Caco-2 (cell line): ENCODE data around the gene RPL19. TPM values are rescaled to one million over a fixed set of nuclear protein-coding genes. Genes with fewer than 3 reads are reported as not detected.

ENCODE experiments used
- BruUV-seq: library from RNA; stranded (reverse); fragments of 400-500 nt; replicated peaks from 2 replicates; lab custom pipeline; 2021; lab: Mats Ljungman, UMichigan
- CTCF ChIA-PET: fragments of 300-600 bp; sonication (Branson Sonifier 250); formaldehyde crosslinking; loops from one replicate; lab custom pipeline; 2022; ENCODE audit warnings: antibody characterized with exemption; lab: Charles Lee
- POLR2A ChIA-PET: fragments of 300-600 bp; sonication (Branson Sonifier 250); formaldehyde crosslinking; loops from one replicate; lab custom pipeline; 2022; ENCODE audit warnings: antibody characterized with exemption; lab: Charles Lee
- DNase-seq, 2 experiments: peaks; one replicate each; pipeline versions ENCODE4 v3.0.0 to v3.0.0-alpha.2; 2020 to 2022
- H3K27me3 ChIP-seq: replicated peaks from 2 replicates; pipeline ENCODE4 v1.6.0; 2011; ENCODE audit warnings: low read length; ENCODE audit not compliant: control insufficient read depth, insufficient read depth
- H3K36me3 ChIP-seq: 2 replicates; pipeline ENCODE4 v1.5.1; 2011; ENCODE audit warnings: low read length; ENCODE audit not compliant: control insufficient read depth, insufficient read depth
- H3K4me1 ChIP-seq: fragments of 250-450 bp; sonication (Bioruptor Pico); 2 replicates; pipeline ENCODE4 v1.5.1; 2020; ENCODE audit warnings: mild to moderate bottlenecking
- H3K4me3 ChIP-seq: 2 replicates; pipeline ENCODE4 v1.5.1; 2011; ENCODE audit warnings: low read depth, mild to moderate bottlenecking, control low read depth, low read length
- H3K9me3 ChIP-seq: fragments of 250-450 bp; sonication (Bioruptor Pico); 2 replicates; pipeline ENCODE4 v1.5.1; 2020; ENCODE audit warnings: mild to moderate bottlenecking, moderate library complexity
- H3K27ac Mint-ChIP-seq: one replicate; pipeline ENCODE4 v1.8.0; 2022; ENCODE audit warnings: mixed read lengths; ENCODE audit not compliant: unreplicated experiment
- H3K27me3 Mint-ChIP-seq: one replicate; pipeline ENCODE4 v1.8.0; 2022; ENCODE audit warnings: mixed read lengths; ENCODE audit not compliant: insufficient read depth, unreplicated experiment
- H3K36me3 Mint-ChIP-seq: one replicate; pipeline ENCODE4 v1.8.0; 2022; ENCODE audit warnings: mild to moderate bottlenecking, mixed read lengths; ENCODE audit not compliant: insufficient read depth, unreplicated experiment
- H3K4me1 Mint-ChIP-seq: one replicate; pipeline ENCODE4 v1.8.0; 2022; ENCODE audit warnings: low read depth, mixed read lengths; ENCODE audit not compliant: unreplicated experiment
- H3K4me3 Mint-ChIP-seq: one replicate; pipeline ENCODE4 v1.8.0; 2022; ENCODE audit warnings: mild to moderate bottlenecking, moderate library complexity, mixed read lengths; ENCODE audit not compliant: unreplicated experiment
- H3K9me3 Mint-ChIP-seq: one replicate; pipeline ENCODE4 v1.8.0; 2022; ENCODE audit warnings: mixed read lengths; ENCODE audit not compliant: unreplicated experiment
- CTCF ChIP-seq, 2 experiments: fragments of 200-600 bp in 1 of 2; IDR thresholded peaks; 1 replicate in 1 of 2; 2 replicates in 1 of 2; pipeline versions ENCODE4 v1.5.1 to v1.8.0; 2011 to 2022; ENCODE audit warnings: antibody characterized with exemption in 1 of 2, control low read depth in 1 of 2, inconsistent platforms in 1 of 2, low read depth in 1 of 2, low read length in 1 of 2, mild to moderate bottlenecking in 1 of 2, moderate library complexity in 1 of 2; ENCODE audit not compliant: insufficient read depth in 1 of 2, severe bottlenecking in 1 of 2, unreplicated experiment in 1 of 2
- intact Hi-C: fragments of 100-400 bp; cut with micrococcal nuclease; formaldehyde crosslinking; loops from one replicate; pipeline ENCODE4 v1.10.0; 2022; ENCODE audit not compliant: unreplicated experiment
- total RNA-seq: library from RNA; stranded (reverse); gene quantifications from 2 replicates; pipeline ENCODE4 v1.2.3, GENCODE V29; 2022

Gene RPL19
- total RNA-seq, 1 experiment from 2014 or later, result 1,825 TPM

GRCh38 chr17:39237586-39237985 lies 37.5 kb downstream of the RPL19 start:
- intact Hi-C loops, result no loop called here

GRCh38 chr17:39238311-39238972 lies 38.4 kb downstream of the RPL19 start:
- DNase-seq, result no peak
- Histone ChIP-seq H3K9me3 (no peaks in the 10 kb centered on the region), H3K4me1 (no peaks in the 10 kb centered on the region), H3K4me3 (no peak overlapping the region), H3K36me3 (no peaks in the 10 kb centered on the region), H3K27me3 (no peaks in the 10 kb centered on the region)
- no peak for TF ChIP-seq CTCF (IDR thresholded peaks at IDR 0.05; ENCODE audit: insufficient read depth in 1 of 2, low read depth in 1 of 2, low read length in 1 of 2, severe bottlenecking in 1 of 2, unreplicated experiment in 1 of 2)
- intact Hi-C loops, result no loop called here
- BruUV-seq, result no TSS peak
- no peaks in the 10 kb centered on the region for H3K4me1 Mint-ChIP-seq
- H3K27ac Mint-ChIP-seq, result no peak overlapping the region
- CTCF ChIA-PET, result interaction anchor here (0.7 to 1.2 kb wide), 5 partner anchors 13 to 74 kb away, joined by 4 to 8 read pairs (median 6); partner anchors contain the start of genes RPL19 and STAC2
- H3K4me3 Mint-ChIP-seq, result no peak overlapping the region
- POLR2A ChIA-PET, result no interaction called here
- H3K27me3 Mint-ChIP-seq, result no peaks in the 10 kb centered on the region
- no peaks in the 10 kb centered on the region for H3K9me3 Mint-ChIP-seq
- H3K36me3 Mint-ChIP-seq, result no peaks in the 10 kb centered on the region

More at GRCh38 chr17:39237586-39237985, 37.5 kb downstream of the RPL19 start:
- TF ChIP-seq CTCF (IDR thresholded peaks at IDR 0.05; ENCODE audit: insufficient read depth in 1 of 2, low read depth in 1 of 2, low read length in 1 of 2, severe bottlenecking in 1 of 2, unreplicated experiment in 1 of 2), result no peak
- Mint-ChIP-seq H3K4me1 (no peaks in the 10 kb centered on the region), H3K36me3 (no peaks in the 10 kb centered on the region), H3K27me3 (no peaks in the 10 kb centered on the region), H3K27ac (no peak overlapping the region), H3K9me3 (no peaks in the 10 kb centered on the region), H3K4me3 (no peak overlapping the region)
- no peaks in the 10 kb centered on the region for H3K27me3 ChIP-seq
- no peak for DNase-seq
- no peaks in the 10 kb centered on the region for H3K36me3 ChIP-seq
- no peak overlapping the region for H3K4me3 ChIP-seq
- ChIA-PET CTCF (interaction anchor here (1.0 to 1.3 kb wide), 6 partner anchors 12 to 73 kb away, joined by 3 to 8 read pairs (median 4); partner anchors contain the start of gene STAC2), POLR2A (no interaction called here)
- no peaks in the 10 kb centered on the region for H3K9me3 ChIP-seq
- H3K4me1 ChIP-seq, result no peaks in the 10 kb centered on the region
- BruUV-seq, result no TSS peak

- peak; percentile 75 to 90 for TF ChIP-seq CTCF (IDR thresholded peaks at IDR 0.05; ENCODE audit: insufficient read depth in 1 of 2, low read depth in 1 of 2, low read length in 1 of 2, severe bottlenecking in 1 of 2, unreplicated experiment in 1 of 2)
- no peaks in the 10 kb centered on the region for H3K27me3 Mint-ChIP-seq
- BruUV-seq, result no TSS peak
- ChIA-PET POLR2A (interaction anchor here (1.2 kb wide), 1 partner anchor 40 kb away, joined by 3 read pairs; the partner anchor contains the start of gene RPL19), CTCF (interaction anchor here (0.6 to 1.1 kb wide), 3 partner anchors 26 to 278 kb away, joined by 3 to 5 read pairs (median 3); no protein-coding TSS in a partner anchor)
- Histone ChIP-seq H3K27me3 (no peaks in the 10 kb centered on the region), H3K4me3 (no peak overlapping the region), H3K4me1 (no peaks in the 10 kb centered on the region), H3K36me3 (no peaks in the 10 kb centered on the region), H3K9me3 (no peaks in the 10 kb centered on the region)
- no peaks in the 10 kb centered on the region for H3K4me1 Mint-ChIP-seq
- intact Hi-C loops, result no loop called here
- H3K27ac Mint-ChIP-seq, result no peak overlapping the region
- no peak overlapping the region for H3K4me3 Mint-ChIP-seq
- peak; percentile 69 to 82 for DNase-seq
- no peaks in the 10 kb centered on the region for H3K36me3 Mint-ChIP-seq
- no peaks in the 10 kb centered on the region for H3K9me3 Mint-ChIP-seq
Measured at GRCh38 chr17:39239640-39240314, 39.7 kb downstream of the RPL19 start.
